Cerebellar nuclear complex (tissue), 1 donor: ENCODE data around the gene EXD3.

Experiments
- DNase-seq, 2 experiments: peaks; one replicate each; lab custom pipeline; 2025; lab: John Stamatoyannopoulos, UW

EXD3 gene

DNA sequence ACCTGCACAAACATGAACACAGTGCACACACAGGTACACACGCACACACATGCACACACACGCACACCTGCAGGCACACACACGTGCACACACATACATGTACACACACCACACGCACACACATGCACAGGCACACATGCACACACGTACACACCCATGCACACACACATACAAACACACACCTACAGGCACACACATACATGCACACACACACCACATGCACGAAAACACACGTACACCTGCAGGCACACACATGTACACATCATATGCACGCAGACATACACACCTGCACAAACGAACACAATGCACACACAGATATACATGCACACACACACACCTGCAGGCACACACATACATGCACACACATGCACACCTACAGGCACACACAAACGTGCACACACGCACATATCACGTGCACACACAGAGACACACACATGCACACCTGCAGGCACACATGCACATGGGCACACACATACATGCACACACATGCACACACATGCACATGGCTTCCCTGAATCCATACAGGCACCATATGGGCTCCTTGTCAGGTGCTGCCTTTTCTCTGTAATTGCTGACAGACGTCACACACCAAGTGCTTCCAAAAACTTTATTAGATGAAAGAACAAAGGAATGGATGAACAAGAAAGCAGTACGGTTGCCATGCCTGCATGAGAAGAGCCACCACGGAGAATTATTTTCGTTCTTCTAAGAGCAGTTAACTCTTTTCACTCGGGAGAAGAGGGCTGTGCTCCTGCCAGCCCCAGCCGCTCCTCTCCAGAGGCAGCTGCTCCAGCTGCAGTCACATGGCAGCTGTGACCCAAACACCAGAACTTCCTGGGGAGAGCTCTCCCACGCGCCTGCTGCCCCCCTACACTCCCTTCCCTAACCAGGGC is 57.2 kb downstream of the EXD3 start:
- DNase-seq = no peak

GRCh38 chr9:137365056-137365455 is 57.9 kb downstream of the EXD3 start:
- no peak for DNase-seq

- no peak for DNase-seq
These were observed 63.1 kb downstream of the EXD3 start for GRCh38 chr9:137359850-137360249.

DNA sequence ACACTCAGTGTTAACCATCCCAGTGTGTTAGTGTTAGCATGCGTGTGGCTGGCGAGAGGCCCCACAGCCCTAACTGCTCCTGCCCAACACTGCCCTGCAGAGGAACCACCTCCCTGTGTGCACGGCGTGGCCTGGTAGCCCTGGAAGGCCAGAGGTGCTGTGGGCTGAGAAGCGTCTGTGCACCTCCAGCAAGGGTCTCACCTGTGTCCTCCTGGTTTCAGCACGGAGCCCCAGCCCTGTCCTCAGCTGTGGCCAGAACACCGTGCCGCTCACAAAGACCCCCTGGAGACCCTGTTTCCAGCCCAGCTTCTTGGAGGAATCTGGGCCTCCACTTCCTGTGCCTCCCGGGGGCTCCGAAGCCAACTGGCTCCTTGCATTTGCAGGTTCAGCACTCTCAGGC is 64.8 kb downstream of the EXD3 start:
- DNase-seq = no peak

DNA sequence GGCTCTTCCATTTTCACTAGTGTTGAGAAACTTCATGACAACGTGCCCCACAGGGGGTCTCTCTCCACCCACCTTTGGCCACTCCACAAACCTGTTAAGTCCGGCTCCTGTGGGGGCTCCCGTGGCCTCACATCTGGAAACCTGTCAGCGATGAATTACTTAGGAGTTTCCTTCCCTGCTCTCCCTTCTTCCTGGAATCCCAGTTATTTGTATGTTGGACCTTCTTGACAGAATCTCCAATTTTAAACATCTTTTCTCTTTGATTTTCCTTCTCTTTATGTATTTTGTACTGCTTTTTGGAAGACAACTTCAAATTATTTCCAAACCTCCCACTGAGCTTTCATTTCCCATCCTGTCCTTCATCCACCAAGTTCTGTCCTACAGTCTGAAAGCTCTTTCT is 65.8 kb downstream of the EXD3 start:
- no peak for DNase-seq

GRCh38 chr9:137355761-137356365 is 67.1 kb downstream of the EXD3 start:
- DNase-seq = no peak

- no peak for DNase-seq
These were observed 67.9 kb downstream of the EXD3 start for GRCh38 chr9:137354845-137355760.

DNA sequence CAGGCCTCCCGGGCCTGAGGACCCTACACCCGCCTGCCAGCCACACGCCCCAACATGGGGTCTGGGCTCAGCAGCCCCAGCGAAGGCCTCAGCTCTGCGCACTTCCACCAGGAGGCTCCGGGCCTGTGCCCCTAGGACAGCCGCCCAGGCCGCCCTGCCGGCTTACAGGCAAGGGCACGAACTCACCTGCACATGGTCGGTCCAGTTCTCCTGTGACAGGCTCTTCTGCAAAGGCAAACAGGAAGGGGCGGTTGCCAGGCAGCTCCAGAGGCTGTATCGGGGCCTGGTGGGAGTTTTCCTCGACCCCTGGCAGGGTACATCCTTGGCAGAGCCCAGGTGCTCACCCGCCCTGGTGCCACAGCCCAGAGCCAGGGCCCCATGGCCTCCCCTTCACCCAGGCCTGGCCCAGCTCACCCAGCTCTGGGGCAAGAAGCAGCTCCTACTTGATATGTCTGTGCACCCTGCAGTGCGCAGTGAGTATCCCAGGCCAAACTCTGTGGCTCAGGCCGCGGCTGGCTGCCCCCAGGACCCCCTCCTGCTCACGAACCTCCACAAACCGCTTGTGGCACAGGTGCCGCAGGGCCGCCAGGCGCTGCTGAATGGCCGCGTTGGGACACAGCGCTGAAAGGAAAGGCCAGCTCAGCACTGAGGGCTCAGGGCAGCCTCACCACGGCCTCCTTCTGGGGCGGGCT is 68.7 kb downstream of the EXD3 start:
- DNase-seq = no peak

GRCh38 chr9:137353223-137354152 is 69.5 kb downstream of the EXD3 start:
- no peak for DNase-seq

- DNase-seq = no peak
These were observed 70.3 kb downstream of the EXD3 start for GRCh38 chr9:137352511-137353222.

GRCh38 chr9:137351781-137352501 is 71.0 kb downstream of the EXD3 start:
- DNase-seq = no peak

DNA sequence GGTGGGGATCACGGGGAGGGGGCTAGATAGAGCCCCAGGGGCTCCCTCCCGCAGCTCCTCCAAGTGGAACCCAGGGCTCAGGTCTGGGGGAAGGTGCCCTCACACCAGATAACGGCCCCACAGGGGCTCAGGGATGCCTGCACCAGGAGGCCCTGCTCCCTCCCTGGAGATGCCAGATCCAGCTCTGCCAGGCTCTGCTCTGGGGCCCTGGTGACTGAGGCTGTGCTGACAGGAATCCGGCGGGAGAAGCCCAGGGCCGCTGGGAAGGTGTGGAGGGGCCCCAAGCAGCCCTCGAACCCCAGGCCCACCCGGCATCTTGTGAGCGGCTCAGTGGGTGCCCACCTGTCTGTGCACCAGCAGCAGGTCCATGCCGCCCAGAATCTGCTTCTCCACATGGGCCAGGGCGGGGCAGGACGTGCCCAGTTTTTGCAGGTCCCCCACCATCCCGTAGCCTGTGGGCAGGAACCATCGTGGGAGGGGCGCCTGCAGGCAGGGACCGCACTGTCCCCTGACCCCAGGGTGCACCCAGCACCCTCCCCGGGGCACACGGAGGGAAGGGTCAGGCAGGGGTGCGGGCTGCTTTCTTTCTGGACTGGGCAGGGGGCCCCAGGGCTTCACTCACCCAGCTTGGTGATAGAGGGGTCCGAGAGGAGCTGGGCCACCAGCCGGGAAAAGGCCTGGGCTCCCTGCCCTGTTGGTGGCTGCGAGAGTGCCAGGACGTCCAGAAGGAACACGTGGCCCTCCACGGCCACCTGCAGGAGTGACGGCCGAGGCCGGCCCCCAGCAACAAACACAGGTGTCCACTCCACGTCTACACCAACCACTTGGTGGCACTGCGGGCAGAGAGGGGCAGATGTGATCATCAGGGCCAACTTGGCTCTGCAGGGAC is 72.0 kb downstream of the EXD3 start:
- no peak for DNase-seq

DNA sequence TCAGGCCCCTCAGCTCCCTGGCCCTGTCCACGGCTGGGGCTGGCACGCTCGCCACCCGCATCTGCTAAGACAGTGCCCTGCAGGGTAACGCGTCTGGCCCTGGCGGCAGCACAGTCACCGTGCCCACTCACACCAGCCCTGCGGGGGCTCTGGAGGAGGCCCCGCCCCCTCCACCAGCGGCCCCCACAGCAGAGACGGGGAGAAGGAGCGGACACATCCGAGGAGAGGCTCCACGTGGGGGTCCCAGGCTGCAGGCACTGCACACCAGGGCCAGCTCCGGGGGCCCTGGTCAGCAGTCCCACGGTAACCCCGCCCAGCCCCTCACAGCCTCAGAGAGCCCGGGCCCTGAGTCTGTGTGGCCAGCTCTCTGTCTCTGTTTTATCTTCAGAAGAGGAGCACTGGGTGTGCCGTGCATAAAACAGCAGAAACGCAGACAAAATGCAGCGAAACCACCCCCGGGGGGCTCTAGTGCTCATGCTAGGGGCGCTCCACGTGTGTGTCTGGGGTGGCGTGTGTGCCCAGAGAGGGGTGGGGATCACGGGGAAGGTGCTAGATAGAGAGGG is 73.4 kb downstream of the EXD3 start:
- DNase-seq = no peak

- no peak for DNase-seq
These were observed 74.0 kb downstream of the EXD3 start for GRCh38 chr9:137348769-137349470.

DNA sequence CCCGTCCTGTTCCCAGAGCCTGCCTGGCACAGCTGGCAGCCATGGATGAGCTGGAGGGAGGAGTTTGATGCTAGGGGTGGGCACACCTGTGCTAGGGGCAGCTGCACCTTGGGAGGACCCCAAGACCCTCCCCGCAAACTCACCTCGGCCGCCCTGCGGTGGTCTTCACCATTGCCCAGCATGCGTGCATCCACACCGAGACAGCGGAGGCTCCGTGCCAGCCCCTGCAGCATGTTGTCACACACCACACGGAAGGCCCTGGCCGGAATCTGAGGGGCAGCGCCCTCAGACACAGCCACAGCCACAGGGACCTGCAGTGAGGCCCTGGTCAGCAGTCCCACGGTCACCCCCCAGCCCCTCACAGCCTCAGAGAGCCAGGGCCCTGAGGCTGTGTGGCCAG is 75.0 kb downstream of the EXD3 start:
- no peak for DNase-seq

- no peak for DNase-seq
These were observed 80.5 kb downstream of the EXD3 start for GRCh38 chr9:137342482-137342881.

DNA sequence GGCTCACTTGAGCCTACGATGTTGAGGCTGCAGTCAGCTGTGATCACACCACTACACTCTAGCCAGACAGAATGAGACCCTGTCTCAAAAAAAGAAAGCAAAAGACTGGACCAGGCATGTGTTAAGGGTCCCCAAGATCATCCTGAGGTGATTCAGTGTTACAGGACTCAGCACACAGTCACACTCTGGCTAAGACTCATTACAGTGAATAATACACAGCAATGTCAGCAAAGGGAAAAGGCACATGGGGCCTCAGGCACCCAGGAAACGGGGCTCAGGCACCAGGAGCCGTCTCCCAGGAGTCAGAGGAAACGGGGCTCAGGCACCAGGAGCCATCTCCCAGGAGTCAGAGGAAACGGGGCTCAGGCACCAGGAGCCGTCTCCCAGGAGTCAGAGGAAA is 81.7 kb downstream of the EXD3 start:
- no peak for DNase-seq
